SK-N-SH (cell line): ENCODE data around the gene TERB2.
"Not testable (repeated sequence)": the region's sequence is repeated elsewhere in the genome, so short reads cannot be mapped to it uniquely, and the experiment has no call there.

Source experiments
- CHD2 ChIP-seq: fragments of 150-350 bp; IDR thresholded peaks from 2 replicates; pipeline ENCODE4 v1.6.1; 2018; ENCODE audit warnings: low read length; ENCODE audit not compliant: partially characterized antibody
- CTCF ChIP-seq: fragments of 200-600 bp; sonication (generic); IDR thresholded peaks from 2 replicates; pipeline ENCODE4 v1.6.1; 2017; ENCODE audit warnings: antibody characterized with exemption, mild to moderate bottlenecking, moderate library complexity
- EP300 ChIP-seq, 2 experiments: IDR thresholded peaks; 2 replicates each; pipeline versions ENCODE4 v1.4.0 to v1.6.1; 2012; ENCODE audit warnings: borderline replicate concordance in 1 of 2, low read depth in 1 of 2, low read length in 1 of 2
- FOXJ3 ChIP-seq: sonication (generic); formaldehyde crosslinking; IDR thresholded peaks from 2 replicates; pipeline ENCODE4 v1.5.1; 2020; ENCODE audit warnings: mild to moderate bottlenecking, missing genetic modification reagents
- FOXM1 ChIP-seq: IDR thresholded peaks from 2 replicates; pipeline ENCODE4 v1.4.0; 2012; ENCODE audit warnings: low read depth, mild to moderate bottlenecking
- NRF1 ChIP-seq: IDR thresholded peaks from 2 replicates; pipeline ENCODE4 v1.6.1; 2012; ENCODE audit warnings: low read depth, mild to moderate bottlenecking, low read length
- POLR2AphosphoS5 ChIP-seq: IDR thresholded peaks from 2 replicates; pipeline ENCODE4 v1.6.1; 2012; ENCODE audit warnings: low read depth, low read length
- REST ChIP-seq: IDR thresholded peaks from 2 replicates; pipeline ENCODE4 v1.6.1; 2012; ENCODE audit warnings: mild to moderate bottlenecking, low read depth, low read length, moderate library complexity
- SMC3 ChIP-seq: IDR thresholded peaks from 2 replicates; pipeline ENCODE4 v1.6.1; 2012; ENCODE audit warnings: low read depth, low read length, improper control_type of control experiment
- TAF1 ChIP-seq: IDR thresholded peaks from 2 replicates; pipeline ENCODE4 v1.6.1; 2012; ENCODE audit warnings: low read depth, mild to moderate bottlenecking, low read length, moderate library complexity, borderline replicate concordance
- YY1 ChIP-seq: IDR thresholded peaks from 2 replicates; pipeline ENCODE4 v1.4.0; 2012; ENCODE audit warnings: low read depth, mild to moderate bottlenecking

- TF ChIP-seq CTCF; NRF1; FOXM1; YY1; SMC3; POLR2AphosphoS5; CHD2; FOXJ3 (CRISPR knock-in tag); EP300 (IDR thresholded peaks at IDR 0.05; ENCODE audit: borderline replicate concordance in 1 of 2, low read depth in 1 of 2, low read length in 1 of 2); TAF1; REST: not testable (repeated sequence)
Measured at GRCh38 chr15:44976183-44976582, 19.7 kb downstream of the TERB2 start.
